Glutamatergic neuron (in vitro differentiated cells): ENCODE measurements around the gene PAMR1. TPM values are rescaled to one million over a fixed set of nuclear protein-coding genes. Genes with fewer than 3 reads are reported as not detected.

ENCODE experiments used
- DNase-seq: peaks from one replicate; pipeline ENCODE4 v3.0.0; 2022
- H3K27ac Mint-ChIP-seq: one replicate; pipeline ENCODE4 v1.8.0; 2020; ENCODE audit warnings: mild to moderate bottlenecking, mixed read lengths, inconsistent platforms; ENCODE audit not compliant: unreplicated experiment
- H3K27me3 Mint-ChIP-seq: one replicate; pipeline ENCODE4 v1.8.0; 2020; ENCODE audit warnings: mild to moderate bottlenecking, moderate library complexity, mixed read lengths, inconsistent platforms; ENCODE audit not compliant: unreplicated experiment
- H3K36me3 Mint-ChIP-seq: one replicate; pipeline ENCODE4 v1.8.0; 2020; ENCODE audit warnings: mild to moderate bottlenecking, mixed read lengths, inconsistent platforms; ENCODE audit not compliant: unreplicated experiment
- H3K4me1 Mint-ChIP-seq: one replicate; pipeline ENCODE4 v1.8.0; 2020; ENCODE audit warnings: mild to moderate bottlenecking, low read depth, mixed read lengths, inconsistent platforms; ENCODE audit not compliant: unreplicated experiment
- H3K4me3 Mint-ChIP-seq: one replicate; pipeline ENCODE4 v1.8.0; 2020; ENCODE audit warnings: mild to moderate bottlenecking, mixed read lengths, inconsistent platforms; ENCODE audit not compliant: unreplicated experiment
- H3K9me3 Mint-ChIP-seq: one replicate; pipeline ENCODE4 v1.8.0; 2020; ENCODE audit warnings: mild to moderate bottlenecking, moderate library complexity, mixed read lengths, inconsistent platforms; ENCODE audit not compliant: unreplicated experiment
- total RNA-seq: library from RNA; stranded (reverse); fragmentation: NEBNext Ultra II Directional; extraction: Animal tissue kit (Norgen Biotek cat#: 25700); gene quantifications from one replicate; pipeline ENCODE4 v1.2.1, GENCODE V29; 2021; ENCODE audit not compliant: unreplicated experiment
- TF ChIP-seq, protein P1 (sequence below): fragments of 200-600 bp; sonication (generic); IDR thresholded peaks from one replicate; pipeline ENCODE4 v1.5.0; 2021; ENCODE audit not compliant: partially characterized antibody, unreplicated experiment

Gene PAMR1
- total RNA-seq, 1 donor from 2014 or later = 10.6 TPM

DNA sequence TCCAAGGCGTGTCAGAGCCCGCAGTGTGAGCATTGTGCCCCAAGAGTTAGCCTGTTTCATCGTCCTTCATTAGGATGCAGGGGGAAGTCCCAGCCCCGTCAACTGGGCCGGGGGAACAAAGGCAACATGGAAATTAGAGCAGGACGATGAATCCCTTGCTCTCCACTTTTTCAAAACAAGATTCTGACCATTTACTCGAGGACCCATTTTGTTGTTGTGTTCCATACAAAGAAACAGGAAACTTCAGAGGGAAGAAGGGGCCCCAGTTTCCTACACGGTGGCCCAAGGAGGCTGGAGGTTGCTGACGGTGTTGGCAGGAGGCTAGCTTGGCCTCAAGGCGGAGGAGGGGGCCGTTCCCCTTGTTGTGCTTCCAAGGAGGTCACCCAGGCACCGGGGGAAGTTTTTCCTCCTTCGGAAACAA lies 62.1 kb downstream of the PAMR1 start:
- Mint-ChIP-seq H3K27ac (no peak overlapping the region), H3K36me3 (no peaks in the 10 kb centered on the region), H3K27me3 (peaks cover 3% of the 10 kb centered on the region), H3K4me1 (peaks cover 3% of the 10 kb centered on the region), H3K9me3 (no peaks in the 10 kb centered on the region), H3K4me3 (no peak overlapping the region)
- TF ChIP-seq, protein P1, sequence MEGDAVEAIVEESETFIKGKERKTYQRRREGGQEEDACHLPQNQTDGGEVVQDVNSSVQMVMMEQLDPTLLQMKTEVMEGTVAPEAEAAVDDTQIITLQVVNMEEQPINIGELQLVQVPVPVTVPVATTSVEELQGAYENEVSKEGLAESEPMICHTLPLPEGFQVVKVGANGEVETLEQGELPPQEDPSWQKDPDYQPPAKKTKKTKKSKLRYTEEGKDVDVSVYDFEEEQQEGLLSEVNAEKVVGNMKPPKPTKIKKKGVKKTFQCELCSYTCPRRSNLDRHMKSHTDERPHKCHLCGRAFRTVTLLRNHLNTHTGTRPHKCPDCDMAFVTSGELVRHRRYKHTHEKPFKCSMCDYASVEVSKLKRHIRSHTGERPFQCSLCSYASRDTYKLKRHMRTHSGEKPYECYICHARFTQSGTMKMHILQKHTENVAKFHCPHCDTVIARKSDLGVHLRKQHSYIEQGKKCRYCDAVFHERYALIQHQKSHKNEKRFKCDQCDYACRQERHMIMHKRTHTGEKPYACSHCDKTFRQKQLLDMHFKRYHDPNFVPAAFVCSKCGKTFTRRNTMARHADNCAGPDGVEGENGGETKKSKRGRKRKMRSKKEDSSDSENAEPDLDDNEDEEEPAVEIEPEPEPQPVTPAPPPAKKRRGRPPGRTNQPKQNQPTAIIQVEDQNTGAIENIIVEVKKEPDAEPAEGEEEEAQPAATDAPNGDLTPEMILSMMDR = no peak
- DNase-seq = no peak

DNA sequence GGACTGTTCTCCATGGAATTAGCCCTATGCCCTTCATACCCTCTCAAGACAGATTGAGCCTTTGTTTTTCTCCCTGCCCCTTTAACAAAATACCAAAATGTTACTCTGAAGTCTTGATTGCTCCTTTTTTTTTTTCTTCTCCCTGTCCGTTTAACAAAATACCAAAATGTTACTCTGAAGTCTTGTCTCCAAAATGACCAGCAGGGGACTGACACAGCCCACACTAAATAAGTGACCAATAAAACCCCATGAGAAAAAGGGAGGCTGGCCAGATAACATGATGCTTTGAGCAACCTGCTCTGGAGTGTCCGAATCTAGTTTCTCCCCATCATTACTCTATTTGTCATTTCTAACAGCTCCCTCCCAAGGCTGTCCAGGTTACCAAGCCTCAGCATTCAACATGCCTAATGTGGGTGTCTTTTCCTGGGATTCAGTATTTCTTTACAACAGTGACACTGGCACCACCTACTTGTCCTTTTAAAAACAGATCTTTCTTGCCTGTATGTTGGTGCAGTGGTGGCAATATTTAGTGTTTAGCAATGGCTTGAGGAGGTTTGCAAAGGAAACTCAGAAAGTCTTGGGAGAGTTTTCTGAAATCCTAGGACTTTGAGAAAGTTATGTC lies 63.4 kb downstream of the PAMR1 start:
- peaks cover 3% of the 10 kb centered on the region for H3K27me3 Mint-ChIP-seq
- peaks cover under 1% of the 10 kb centered on the region for H3K4me1 Mint-ChIP-seq
- H3K36me3 Mint-ChIP-seq = no peaks in the 10 kb centered on the region
- TF ChIP-seq, protein P1 = no peak
- no peak overlapping the region for H3K27ac Mint-ChIP-seq
- H3K4me3 Mint-ChIP-seq = no peak overlapping the region
- H3K9me3 Mint-ChIP-seq = no peaks in the 10 kb centered on the region
- DNase-seq = no peak

GRCh38 chr11:35459489-35459888 lies 65.9 kb downstream of the PAMR1 start:
- Mint-ChIP-seq H3K4me3 (no peak overlapping the region), H3K27me3 (no peaks in the 10 kb centered on the region), H3K4me1 (no peaks in the 10 kb centered on the region), H3K9me3 (no peaks in the 10 kb centered on the region), H3K36me3 (no peaks in the 10 kb centered on the region), H3K27ac (no peak overlapping the region)
- DNase-seq = no peak
- TF ChIP-seq, protein P1 = no peak

DNA sequence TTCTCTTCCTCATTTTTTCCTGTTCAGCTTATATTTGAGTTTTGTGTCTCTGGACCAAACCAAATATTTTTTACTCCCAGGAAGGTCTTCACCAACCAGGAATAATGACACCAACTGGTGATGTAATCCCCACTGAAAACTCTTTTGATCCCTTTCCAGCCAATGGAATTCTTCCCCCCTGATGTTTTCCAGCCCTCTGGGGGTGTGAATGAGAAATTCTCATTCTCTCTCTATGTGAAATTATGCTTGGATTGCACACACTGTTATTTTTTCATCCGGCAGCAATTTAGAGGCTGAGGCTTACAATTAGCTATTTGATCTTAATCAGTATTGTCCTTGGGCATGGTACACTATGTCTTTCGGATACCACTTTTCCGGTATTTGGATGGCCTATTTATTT lies 66.6 kb downstream of the PAMR1 start:
- H3K4me1 Mint-ChIP-seq = no peaks in the 10 kb centered on the region
- DNase-seq = no peak
- no peaks in the 10 kb centered on the region for H3K9me3 Mint-ChIP-seq

DNA sequence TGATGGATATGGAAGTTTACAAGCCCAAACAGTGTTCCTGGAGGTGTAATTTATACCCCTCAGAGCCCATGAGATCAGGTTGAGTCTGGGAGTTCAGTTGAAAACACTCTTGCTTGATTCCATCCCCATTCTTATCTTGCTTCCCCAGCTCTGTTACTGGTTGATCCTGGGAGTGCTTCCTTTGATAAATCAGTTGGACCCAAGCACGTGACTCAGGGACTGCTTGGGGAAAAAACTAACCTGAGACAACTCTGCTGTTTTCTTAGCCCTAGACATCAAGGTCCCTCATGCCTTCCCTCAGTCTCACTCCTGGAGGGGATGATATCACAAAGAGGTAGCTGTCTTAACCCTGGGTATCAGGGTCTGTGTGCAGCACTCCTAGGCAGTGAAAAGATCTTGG lies 71.1 kb downstream of the PAMR1 start:
- no peaks in the 10 kb centered on the region for H3K4me1 Mint-ChIP-seq
- TF ChIP-seq, protein P1 = no peak
- H3K27me3 Mint-ChIP-seq = no peaks in the 10 kb centered on the region
- no peaks in the 10 kb centered on the region for H3K9me3 Mint-ChIP-seq
- no peak overlapping the region for H3K4me3 Mint-ChIP-seq
- no peaks in the 10 kb centered on the region for H3K36me3 Mint-ChIP-seq
- no peak overlapping the region for H3K27ac Mint-ChIP-seq
- no peak for DNase-seq

More for the DNA sequence above, 66.6 kb downstream of the PAMR1 start:
- no peaks in the 10 kb centered on the region for H3K27me3 Mint-ChIP-seq
- H3K36me3 Mint-ChIP-seq = no peaks in the 10 kb centered on the region
- TF ChIP-seq, protein P1 = no peak
- H3K4me3 Mint-ChIP-seq = no peak overlapping the region
- H3K27ac Mint-ChIP-seq = no peak overlapping the region
